A673 (cell line): Measurements from ENCODE around the gene C19orf85. TPM values are rescaled to one million over a fixed set of nuclear protein-coding genes. Genes with fewer than 3 reads are reported as not detected.

Experiments
- BruUV-seq: library from RNA; stranded (reverse); fragments of 400-500 nt; replicated peaks from 2 replicates; lab custom pipeline; 2021; lab: Mats Ljungman, UMichigan
- CTCF ChIA-PET: fragments of 300-600 bp; sonication (Branson Sonifier 250); formaldehyde crosslinking; loops from one replicate; lab custom pipeline; 2022; ENCODE audit warnings: antibody characterized with exemption; lab: Charles Lee
- POLR2A ChIA-PET: fragments of 300-600 bp; sonication (Branson Sonifier 250); formaldehyde crosslinking; loops from one replicate; lab custom pipeline; 2022; ENCODE audit warnings: antibody characterized with exemption; ENCODE audit not compliant: low non-redundant PET; lab: Charles Lee
- DNase-seq: peaks from one replicate; pipeline ENCODE4 v3.0.0-alpha.2; 2015; ENCODE audit warnings: low spot score
- H3K27ac ChIP-seq: fragments of 200-600 bp; sonication (generic); 2 replicates; pipeline ENCODE4 v1.5.1; 2016; ENCODE audit warnings: mixed run types, low read depth, mild to moderate bottlenecking, mixed read lengths, antibody characterized with exemption, low read length; ENCODE audit not compliant: poor library complexity, severe bottlenecking
- H3K27me3 ChIP-seq: fragments of 200-600 bp; sonication (generic); replicated peaks from 2 replicates; pipeline ENCODE4 v1.6.1; 2017; ENCODE audit warnings: mixed run types, low read depth, mild to moderate bottlenecking, mixed read lengths, antibody characterized with exemption, low read length; ENCODE audit not compliant: insufficient read depth, poor library complexity
- H3K36me3 ChIP-seq: fragments of 200-600 bp; sonication (generic); 2 replicates; pipeline ENCODE4 v1.6.1; 2016; ENCODE audit warnings: mixed run types, mild to moderate bottlenecking, mixed read lengths, antibody characterized with exemption, low read length; ENCODE audit not compliant: insufficient read depth, poor library complexity, severe bottlenecking
- H3K4me1 ChIP-seq: fragments of 200-600 bp; sonication (generic); 2 replicates; pipeline ENCODE4 v1.6.1; 2017; ENCODE audit warnings: mixed run types, mild to moderate bottlenecking, mixed read lengths, antibody characterized with exemption, low read length; ENCODE audit not compliant: insufficient read depth, poor library complexity, severe bottlenecking
- H3K4me3 ChIP-seq: fragments of 200-600 bp; sonication (generic); 2 replicates; pipeline ENCODE4 v1.5.1; 2016; ENCODE audit warnings: low read depth, mixed run types, mild to moderate bottlenecking, mixed read lengths, low read length; ENCODE audit not compliant: poor library complexity, severe bottlenecking
- H3K9me3 ChIP-seq: fragments of 200-600 bp; sonication (generic); 2 replicates; pipeline ENCODE4 v1.6.1; 2016; ENCODE audit warnings: mixed run types, low read depth, mild to moderate bottlenecking, mixed read lengths, antibody characterized with exemption, low read length; ENCODE audit not compliant: poor library complexity, severe bottlenecking
- CTCF ChIP-seq: fragments of 300-800, 200-600 bp; sonication (generic); conservative IDR thresholded peaks from 2 replicates; pipeline ENCODE4 v1.5.1; 2017; ENCODE audit warnings: low read depth, mild to moderate bottlenecking, antibody characterized with exemption, low read length, moderate library complexity, mixed read lengths
- EZH2 ChIP-seq: fragments of 200-600 bp; sonication (generic); IDR thresholded peaks from 2 replicates; pipeline ENCODE4 v1.6.1; 2017; ENCODE audit warnings: borderline replicate concordance, low read depth, mild to moderate bottlenecking, mixed read lengths, antibody characterized with exemption, low read length; ENCODE audit not compliant: poor library complexity, severe bottlenecking
- intact Hi-C: fragments of 100-400 bp; cut with micrococcal nuclease; formaldehyde crosslinking; loops from one replicate; pipeline ENCODE4 v1.10.0; 2022; ENCODE audit not compliant: unreplicated experiment
- total RNA-seq: library from RNA; stranded (reverse); gene quantifications from 2 replicates; pipeline ENCODE4 v1.2.3, GENCODE V29; 2021

The C19orf85 gene
- total RNA-seq, 1 experiment from 2014 or later, result not detected

GRCh38 chr19:55482967-55483705 is 18.6 kb upstream of the C19orf85 start:
- intact Hi-C loops, result no loop called here
- BruUV-seq, result no TSS peak
- CTCF ChIA-PET, result interaction anchor here (0.6 kb wide), 1 partner anchor 21 kb away, joined by 3 read pairs; no protein-coding TSS in a partner anchor
- Histone ChIP-seq H3K9me3 (no peaks in the 10 kb centered on the region), H3K27ac (no peak overlapping the region), H3K4me1 (peaks cover 32% of the 10 kb centered on the region), H3K4me3 (no peak overlapping the region), H3K27me3 (no peaks in the 10 kb centered on the region), H3K36me3 (no peaks in the 10 kb centered on the region)
- DNase-seq, result no peak
- TF ChIP-seq EZH2 (no peak), CTCF (no peak)
- POLR2A ChIA-PET, result interaction anchor here (0.5 kb wide), 2 partner anchors 29 to 400 kb away, joined by 3 read pairs; no protein-coding TSS in a partner anchor

DNA sequence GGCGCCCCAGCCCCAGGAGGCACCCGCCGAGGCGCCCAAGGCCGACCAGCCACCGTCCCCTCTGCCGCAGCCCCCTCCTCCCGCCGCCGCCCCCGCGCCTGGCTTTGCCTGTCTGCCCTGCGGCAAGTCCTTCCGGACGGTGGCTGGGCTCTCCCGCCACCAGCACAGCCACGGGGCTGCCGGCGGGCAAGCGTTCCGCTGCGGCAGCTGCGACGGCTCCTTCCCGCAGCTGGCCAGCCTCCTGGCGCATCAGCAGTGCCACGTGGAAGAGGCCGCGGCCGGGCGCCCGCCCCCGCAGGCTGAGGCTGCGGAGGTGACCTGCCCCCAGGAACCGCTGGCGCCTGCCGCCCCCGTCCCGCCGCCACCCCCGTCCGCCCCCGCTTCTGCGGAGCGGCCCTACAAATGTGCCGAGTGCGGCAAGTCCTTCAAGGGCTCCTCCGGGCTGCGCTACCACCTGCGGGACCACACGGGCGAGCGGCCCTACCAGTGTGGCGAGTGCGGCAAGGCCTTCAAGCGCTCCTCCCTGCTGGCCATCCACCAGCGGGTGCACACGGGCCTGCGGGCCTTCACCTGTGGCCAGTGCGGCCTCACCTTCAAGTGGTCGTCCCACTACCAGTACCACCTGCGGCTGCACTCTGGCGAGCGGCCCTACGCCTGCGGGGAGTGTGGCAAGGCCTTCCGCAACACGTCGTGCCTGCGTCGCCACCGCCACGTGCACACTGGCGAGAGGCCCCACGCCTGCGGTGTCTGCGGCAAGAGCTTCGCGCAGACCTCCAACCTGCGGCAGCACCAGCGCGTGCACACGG is 17.8 kb upstream of the C19orf85 start:
- DNase-seq, result no peak
- Histone ChIP-seq H3K36me3 (no peaks in the 10 kb centered on the region), H3K27ac (no peak overlapping the region), H3K9me3 (no peaks in the 10 kb centered on the region), H3K4me3 (no peak overlapping the region), H3K4me1 (peaks cover 31% of the 10 kb centered on the region), H3K27me3 (no peaks in the 10 kb centered on the region)
- ChIA-PET CTCF (no interaction called here), POLR2A (no interaction called here)
- intact Hi-C loops, result no loop called here
- no TSS peak for BruUV-seq
- TF ChIP-seq EZH2 (no peak), CTCF (no peak)

GRCh38 chr19:55481794-55482155 is 17.2 kb upstream of the C19orf85 start:
- H3K9me3 ChIP-seq, result no peaks in the 10 kb centered on the region
- H3K27ac ChIP-seq, result no peak overlapping the region
- peaks cover 25% of the 10 kb centered on the region for H3K4me1 ChIP-seq
- H3K27me3 ChIP-seq, result no peaks in the 10 kb centered on the region
- ChIA-PET POLR2A (no interaction called here), CTCF (no interaction called here)
- BruUV-seq, result no TSS peak
- no peak overlapping the region for H3K4me3 ChIP-seq
- intact Hi-C loops, result no loop called here
- no peaks in the 10 kb centered on the region for H3K36me3 ChIP-seq
- TF ChIP-seq CTCF (no peak), EZH2 (no peak)
- DNase-seq, result no peak
